HTR-8/SVneo (cell line): ENCODE data around the gene RAB1A.
"Not testable (repeated sequence)": the region's sequence is repeated elsewhere in the genome, so short reads cannot be mapped to it uniquely, and the experiment has no call there.

Source experiments
- DNase-seq: peaks from one replicate; pipeline ENCODE4 v3.0.0; 2011; ENCODE audit warnings: low spot score, mixed read lengths; ENCODE audit not compliant: insufficient read length
- FAIRE-seq: peaks from 2 replicates; lab custom pipeline; 2011; peaks lifted over from hg19 to GRCh38; lab: Jason Lieb, UNC

RAB1A gene

GRCh38 chr2:65129826-65130663 is at the start of gene RAB1A:
RAB1A (minus strand) TSS chr2:65130106; CDS start chr2:65129915, 191 bp downstream.
- FAIRE-seq (peak; percentile 99), DNase-seq (peak; percentile 98)

GRCh38 chr2:65177751-65178442 is 48.0 kb upstream of the RAB1A start:
- no peak for DNase-seq
- FAIRE-seq = no peak

GRCh38 chr2:65175894-65176530 is 46.1 kb upstream of the RAB1A start:
- FAIRE-seq (no peak), DNase-seq (no peak)

GRCh38 chr2:65174031-65174430 is 44.1 kb upstream of the RAB1A start:
- FAIRE-seq, DNase-seq: not testable (repeated sequence)

- no peak for DNase-seq
- FAIRE-seq = no peak
Measured at GRCh38 chr2:65172994-65173790, 43.3 kb upstream of the RAB1A start.

- not testable (repeated sequence) for DNase-seq, FAIRE-seq
Measured at GRCh38 chr2:65170611-65171477, 40.9 kb upstream of the RAB1A start.

GRCh38 chr2:65169760-65170136 is 39.8 kb upstream of the RAB1A start:
- no peak for FAIRE-seq
- DNase-seq = no peak

- FAIRE-seq (no peak), DNase-seq (no peak)
Measured at GRCh38 chr2:65165558-65165957, 35.7 kb upstream of the RAB1A start.

- FAIRE-seq (no peak), DNase-seq (no peak)
Measured at GRCh38 chr2:65164426-65164891, 34.6 kb upstream of the RAB1A start.

- DNase-seq (no peak), FAIRE-seq (no peak)
Measured at GRCh38 chr2:65161551-65162100, 31.7 kb upstream of the RAB1A start.

- no peak for DNase-seq
- FAIRE-seq = no peak
Measured at GRCh38 chr2:65159906-65160305, 30.0 kb upstream of the RAB1A start.

GRCh38 chr2:65159261-65159660 is 29.4 kb upstream of the RAB1A start:
- no peak for DNase-seq

GRCh38 chr2:65158557-65158956 is 28.7 kb upstream of the RAB1A start:
- FAIRE-seq (no peak), DNase-seq (no peak)

More at GRCh38 chr2:65159261-65159660, 29.4 kb upstream of the RAB1A start:
- no peak for FAIRE-seq

- not testable (repeated sequence) for DNase-seq, FAIRE-seq
Measured at GRCh38 chr2:65157856-65158255, 27.9 kb upstream of the RAB1A start.

GRCh38 chr2:65156041-65156440 is 26.1 kb upstream of the RAB1A start:
- DNase-seq = no peak
- no peak for FAIRE-seq

GRCh38 chr2:65153515-65153914 is 23.6 kb upstream of the RAB1A start:
- no peak for FAIRE-seq
- no peak for DNase-seq

- no peak for FAIRE-seq
Measured at GRCh38 chr2:65146078-65146477, 16.2 kb upstream of the RAB1A start.

GRCh38 chr2:65144571-65144970 is 14.7 kb upstream of the RAB1A start:
- FAIRE-seq = no peak
- DNase-seq = no peak

More at GRCh38 chr2:65146078-65146477, 16.2 kb upstream of the RAB1A start:
- DNase-seq = no peak

GRCh38 chr2:65142515-65142914 is 12.6 kb upstream of the RAB1A start:
- DNase-seq = no peak
- FAIRE-seq = no peak
